HG02588 (cell line): ENCODE data around the gene LRRFIP2.
"Not testable (repeated sequence)": the region's sequence is repeated elsewhere in the genome, so short reads cannot be mapped to it uniquely, and the experiment has no call there.

ENCODE experiments used
- ATAC-seq: cut with Tn5 transposase; IDR thresholded peaks from one replicate; pipeline ENCODE4 v1.9.1; 2021; ENCODE audit warnings: mild to moderate bottlenecking, moderate library complexity; ENCODE audit not compliant: unreplicated experiment

LRRFIP2 gene

DNA sequence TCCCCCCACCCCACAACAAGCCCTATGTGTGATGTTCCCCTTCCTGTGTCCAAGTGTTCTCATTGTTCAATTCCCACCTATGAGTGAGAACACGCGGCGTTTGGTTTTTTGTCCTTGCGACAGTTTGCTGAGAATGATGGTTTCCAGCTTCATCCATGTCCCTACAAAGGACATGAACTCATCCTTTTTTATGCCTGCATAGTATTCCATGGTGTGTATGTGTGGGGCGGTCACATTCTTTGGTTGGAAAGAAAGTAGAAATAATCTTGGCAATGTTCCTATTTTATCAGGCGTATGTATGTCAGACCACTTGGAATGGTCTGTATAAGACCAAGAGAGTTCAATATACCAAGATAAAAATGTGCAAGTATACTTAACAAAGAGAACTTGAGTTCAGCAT is 52.3 kb downstream of the LRRFIP2 start:
- ATAC-seq = not testable (repeated sequence)

DNA sequence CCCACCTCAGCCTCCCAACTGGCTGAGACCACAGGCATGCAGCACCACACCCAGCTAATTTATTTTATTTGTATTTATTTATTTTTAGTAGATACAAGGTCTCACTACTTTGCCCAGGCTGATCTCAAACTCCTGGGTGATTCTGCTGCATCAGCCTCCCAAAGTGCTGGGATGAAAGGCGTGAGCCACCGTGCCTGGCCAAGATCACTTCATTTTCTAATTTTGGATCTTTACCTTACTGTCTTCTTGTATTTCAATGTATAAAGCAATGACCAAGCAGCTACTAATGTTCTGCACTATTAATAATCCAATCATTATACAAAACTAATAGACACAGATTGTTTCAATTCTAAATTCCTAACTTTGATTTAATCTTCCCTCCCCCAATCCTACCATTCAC is 56.2 kb downstream of the LRRFIP2 start:
- no peak for ATAC-seq

DNA sequence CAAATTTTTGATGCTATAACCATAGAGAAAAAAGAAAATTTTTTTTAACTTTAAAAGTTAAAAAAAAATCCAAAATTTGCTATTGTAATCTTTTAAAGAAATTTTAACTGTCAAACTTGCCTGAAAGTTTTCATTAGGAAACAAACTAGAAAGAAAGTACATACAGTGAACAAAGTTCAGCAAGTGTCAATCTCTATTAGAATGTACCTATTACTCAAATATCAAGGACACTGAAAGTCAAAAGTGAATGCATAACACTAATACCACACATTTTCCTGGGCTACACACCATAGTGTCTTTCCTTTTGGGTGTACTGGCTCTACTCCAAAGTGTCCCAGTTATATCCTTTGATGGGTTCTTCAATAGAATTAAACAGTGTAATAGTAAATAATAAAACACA is 56.8 kb downstream of the LRRFIP2 start:
- no peak for ATAC-seq

DNA sequence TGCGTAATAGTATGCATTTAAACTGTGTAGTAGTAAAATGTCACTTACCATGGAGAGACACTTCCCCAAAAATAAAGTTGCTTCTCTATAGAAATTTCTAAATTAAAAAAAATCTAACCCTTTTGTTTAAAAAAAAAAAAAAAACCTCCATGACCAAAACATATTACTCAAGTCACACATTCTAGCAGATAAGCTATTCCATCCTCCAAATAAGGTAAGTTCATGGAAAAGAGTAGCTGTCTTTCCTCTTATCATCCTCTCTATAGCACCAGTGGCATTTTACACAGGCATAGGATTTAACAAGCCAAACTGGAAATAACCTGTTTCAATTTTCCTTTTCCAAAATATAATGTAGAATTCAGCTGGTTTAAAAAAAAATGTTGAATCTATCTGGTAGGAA is 57.4 kb downstream of the LRRFIP2 start:
- ATAC-seq = no peak

DNA sequence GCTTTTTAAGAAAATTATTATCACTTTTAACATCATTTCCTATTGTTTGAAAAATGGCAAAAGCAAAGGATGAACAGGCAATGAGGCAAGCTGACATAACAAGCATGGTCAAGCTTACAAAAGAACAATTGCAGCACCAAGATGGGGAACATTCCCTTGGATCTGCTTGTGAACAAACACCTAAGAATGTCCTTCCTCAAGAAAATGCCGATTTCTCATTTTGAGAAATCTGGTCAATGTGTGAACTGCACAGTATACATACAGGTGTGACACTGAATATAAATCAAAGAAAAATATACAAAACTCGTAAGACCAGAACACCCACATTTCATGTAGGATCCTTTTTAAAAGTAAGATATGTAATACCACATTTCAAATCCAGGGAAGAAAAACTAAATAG is 58.9 kb downstream of the LRRFIP2 start:
- no peak for ATAC-seq

DNA sequence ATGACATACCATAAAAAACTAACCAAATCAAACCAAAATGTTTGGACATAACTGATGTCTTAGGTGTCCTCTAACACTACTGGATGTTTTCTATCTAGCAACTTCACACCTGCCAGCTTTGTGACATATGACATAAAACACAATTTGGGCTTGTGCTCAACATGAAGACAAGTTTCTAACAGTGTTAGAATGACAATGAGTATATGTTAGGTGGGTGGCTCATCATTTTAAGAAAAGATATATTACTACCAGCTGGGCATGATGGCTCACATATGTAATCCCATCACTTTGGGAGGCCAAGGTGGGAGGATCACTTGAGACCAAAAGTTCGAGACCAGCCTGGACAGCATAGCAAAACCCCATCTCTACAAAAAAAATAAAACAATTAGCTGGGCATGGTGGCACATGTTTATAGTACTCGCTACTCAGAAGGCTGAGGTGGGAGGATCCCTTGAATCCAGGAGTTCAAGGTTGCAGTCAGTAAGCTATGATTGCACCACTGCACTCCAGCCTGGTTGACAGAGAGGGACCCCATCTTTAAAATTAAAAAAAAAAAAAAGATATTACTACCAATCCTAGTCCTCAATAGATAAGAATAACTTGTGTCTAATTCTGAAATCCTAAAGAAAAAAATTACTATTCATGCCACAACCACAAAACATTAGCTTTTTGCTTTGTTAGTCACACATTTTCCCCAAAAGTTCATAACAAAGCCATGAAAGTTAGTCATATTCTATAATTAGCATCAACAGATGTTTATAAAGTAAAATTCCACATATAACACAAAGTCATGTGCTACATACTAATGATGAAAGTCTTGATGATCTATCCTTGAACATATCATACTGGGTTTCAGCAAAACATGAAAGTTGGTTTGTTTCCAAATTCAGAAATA is 59.9 kb downstream of the LRRFIP2 start:
- ATAC-seq = no peak

DNA sequence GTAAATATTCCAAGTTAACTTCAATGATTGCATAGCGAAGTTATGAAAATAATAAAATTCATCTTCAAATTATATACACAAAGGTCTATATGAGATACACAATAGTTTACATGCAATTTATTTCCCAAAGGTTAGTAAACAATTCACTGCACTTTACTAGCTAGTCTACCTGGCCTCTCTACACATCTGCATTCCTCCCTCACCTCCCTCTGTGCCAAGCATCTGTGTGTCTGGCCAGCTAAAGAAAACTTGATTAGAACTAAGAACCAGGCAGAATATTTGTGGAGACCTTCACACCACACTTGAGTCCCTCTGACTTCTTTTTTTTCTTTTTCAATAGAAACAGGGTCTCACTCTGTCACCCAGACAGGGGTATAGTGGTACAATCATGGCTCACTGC is 61.4 kb downstream of the LRRFIP2 start:
- ATAC-seq = no peak

DNA sequence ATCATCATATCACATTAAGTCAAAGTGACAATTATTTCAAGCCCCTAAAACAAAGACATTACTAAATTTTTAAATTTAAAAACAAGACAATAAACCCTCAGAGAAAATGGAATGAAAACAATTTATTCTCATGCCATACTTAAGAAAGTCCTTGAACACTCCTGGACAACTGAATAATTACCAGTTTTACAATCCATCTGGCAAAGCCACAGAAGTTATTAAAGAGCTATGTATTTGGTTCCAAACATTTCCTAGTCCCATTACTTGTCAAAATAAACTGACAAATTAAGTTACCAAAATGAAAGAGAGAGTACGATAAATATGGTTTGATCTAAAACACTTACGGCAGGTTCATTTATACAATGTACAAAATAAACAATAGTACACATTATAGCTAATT is 63.2 kb downstream of the LRRFIP2 start:
- ATAC-seq = no peak

DNA sequence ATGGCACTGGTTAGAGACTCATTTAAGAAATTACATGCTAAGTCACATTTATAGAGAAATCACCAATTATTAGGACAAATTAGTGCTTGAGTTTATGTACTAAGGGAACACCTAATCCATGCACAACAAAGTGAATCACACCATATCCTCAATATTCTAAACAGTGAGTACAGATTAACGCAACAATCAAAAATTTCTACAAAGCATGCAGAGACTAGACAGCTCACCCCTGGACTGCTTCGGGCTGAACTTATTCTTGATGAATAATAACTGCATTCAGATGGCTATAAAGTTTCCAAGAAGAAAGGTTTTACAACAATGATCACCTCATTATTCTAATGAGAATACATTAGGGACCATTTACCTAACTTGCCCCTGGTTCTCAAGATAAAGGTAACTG is 66.5 kb downstream of the LRRFIP2 start:
- no peak for ATAC-seq

DNA sequence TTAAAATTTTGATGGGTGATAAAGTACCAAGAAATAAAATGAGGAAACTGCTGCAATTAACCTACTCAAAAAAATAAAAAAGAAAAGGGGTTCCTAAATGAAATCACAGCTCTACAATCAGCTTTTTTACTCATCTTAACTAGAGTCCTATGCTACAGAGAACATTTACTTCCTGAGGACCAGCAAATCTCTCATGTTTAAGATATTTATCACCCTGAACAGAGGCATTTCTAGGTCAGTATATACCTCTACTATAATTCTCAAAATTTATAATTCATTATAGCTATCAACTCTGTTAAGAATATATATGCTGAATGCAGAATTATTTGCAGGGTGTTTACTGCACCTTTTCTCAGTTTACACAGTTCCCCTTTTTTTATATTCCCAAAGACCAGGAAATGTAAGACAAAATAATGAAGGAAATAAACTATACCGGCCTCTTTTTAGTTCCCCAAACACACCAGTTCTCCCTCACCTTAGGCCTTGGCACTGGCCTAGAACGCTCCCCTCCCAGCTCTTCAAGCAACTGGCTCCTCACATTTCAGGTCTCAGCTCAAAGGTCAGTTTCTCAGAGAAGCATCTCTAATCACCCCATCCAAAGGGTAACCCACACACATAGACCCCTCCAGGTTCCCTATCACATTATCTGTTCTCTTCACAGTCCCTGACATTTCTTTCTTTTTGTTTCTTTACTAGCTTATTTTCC is 71.1 kb downstream of the LRRFIP2 start:
- no peak for ATAC-seq

DNA sequence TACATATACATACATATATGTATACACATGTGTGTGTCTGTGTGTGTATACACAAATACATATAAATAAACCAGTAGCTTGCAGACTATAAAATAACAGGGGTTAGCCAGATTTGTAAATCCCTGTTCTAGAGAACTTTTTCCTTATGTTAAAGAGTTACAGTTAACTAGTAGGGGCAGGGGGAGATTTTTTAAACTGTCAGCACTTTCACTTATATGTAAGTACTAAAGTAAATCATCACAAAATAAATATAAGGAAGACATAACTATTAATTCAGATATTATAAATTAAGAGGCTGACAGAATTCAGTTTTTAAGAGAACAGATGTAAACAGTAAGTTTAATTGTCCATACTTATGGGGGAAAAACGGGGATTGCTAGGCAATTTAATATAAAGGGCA is 74.0 kb downstream of the LRRFIP2 start:
- ATAC-seq = no peak

DNA sequence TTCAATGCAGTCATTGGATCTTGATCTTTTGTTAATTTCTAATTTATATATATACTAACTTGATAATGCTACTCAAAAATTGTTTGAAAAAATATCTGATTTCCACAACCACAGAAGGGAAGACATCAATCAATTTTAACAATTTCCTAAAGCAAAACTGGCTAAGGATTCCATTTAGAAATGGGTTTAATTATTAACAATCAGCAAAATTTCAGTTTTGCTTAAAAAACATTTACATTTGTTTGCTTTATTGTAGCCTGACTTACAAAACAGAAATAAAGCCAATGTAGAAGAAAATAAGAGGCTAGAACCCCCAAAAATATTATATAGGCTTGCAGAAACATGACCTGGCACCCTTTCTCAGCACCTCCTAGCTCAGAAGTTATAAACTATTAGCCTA is 74.9 kb downstream of the LRRFIP2 start:
- ATAC-seq = no peak

DNA sequence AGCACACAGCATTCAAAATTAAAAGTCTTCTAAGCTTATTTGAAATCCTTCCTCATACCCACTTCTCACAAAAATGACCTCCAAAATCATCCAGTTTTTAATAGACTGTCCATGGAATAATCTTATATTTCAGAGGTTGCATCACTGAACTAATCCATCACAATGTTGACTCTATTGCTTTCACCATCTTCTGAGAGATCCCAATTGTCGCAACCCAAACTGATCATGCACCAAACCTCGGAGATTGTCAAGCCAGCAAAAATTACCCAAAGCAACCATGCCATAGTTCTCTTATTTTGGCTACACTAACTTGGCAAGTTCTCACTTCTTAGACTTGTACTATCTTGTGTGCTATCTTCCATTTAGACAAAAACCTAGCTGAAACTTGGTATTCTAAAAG is 75.5 kb downstream of the LRRFIP2 start:
- no peak for ATAC-seq

DNA sequence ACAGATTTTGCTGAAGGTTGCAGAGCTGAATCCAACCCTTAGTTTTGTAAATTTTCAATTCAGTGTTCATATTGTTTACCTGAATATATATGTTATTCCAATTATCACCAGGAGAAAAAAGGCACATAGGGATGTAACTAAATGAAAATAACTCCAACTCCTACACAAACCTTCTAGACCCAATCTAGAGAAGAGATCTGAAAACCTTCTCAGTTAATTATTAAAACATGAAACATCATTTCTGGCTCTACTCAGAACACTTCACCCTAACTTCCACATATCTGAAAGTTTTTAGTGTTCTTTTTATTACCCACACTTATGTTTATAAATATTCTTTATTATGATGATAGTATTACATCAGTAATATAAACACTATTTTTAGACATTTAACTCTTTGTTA is 76.6 kb downstream of the LRRFIP2 start:
- ATAC-seq = no peak

DNA sequence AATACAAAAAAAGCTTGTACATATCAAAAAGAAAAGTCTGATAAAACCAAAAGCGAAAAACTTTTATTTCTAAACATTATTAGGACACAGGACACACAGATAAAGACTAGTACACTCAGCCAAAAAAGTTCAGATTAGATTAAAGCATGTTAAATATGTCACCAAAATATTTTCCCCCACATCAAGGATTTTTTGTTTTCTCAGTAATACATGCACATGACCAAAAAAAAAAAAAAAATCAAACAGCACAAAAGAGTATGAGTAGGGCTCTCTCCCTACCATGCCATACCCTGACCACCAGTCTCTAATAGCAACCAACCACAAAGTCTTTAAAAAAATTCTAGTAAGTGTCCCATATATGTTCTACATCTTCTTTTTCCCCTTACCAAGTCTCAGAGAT is 77.4 kb downstream of the LRRFIP2 start:
- ATAC-seq = no peak

DNA sequence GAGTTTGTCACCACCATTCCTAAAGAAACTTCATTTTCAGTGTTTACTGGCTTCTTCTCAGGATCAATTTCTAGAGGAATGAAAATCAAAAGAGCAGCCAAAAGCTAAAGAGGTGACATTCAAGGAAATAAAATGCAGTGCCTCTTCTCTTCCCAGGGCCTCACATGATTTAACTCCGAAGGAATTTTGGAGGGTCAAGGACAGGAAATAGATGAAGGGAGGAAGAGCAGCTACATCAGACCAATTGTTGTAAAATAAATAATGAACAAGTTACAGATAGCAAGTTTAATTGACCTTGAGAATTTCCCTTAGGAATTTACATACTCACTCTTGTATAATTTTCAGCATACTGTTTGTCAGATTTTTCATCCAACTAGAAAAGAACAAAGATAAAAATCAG is 78.1 kb downstream of the LRRFIP2 start:
- no peak for ATAC-seq

DNA sequence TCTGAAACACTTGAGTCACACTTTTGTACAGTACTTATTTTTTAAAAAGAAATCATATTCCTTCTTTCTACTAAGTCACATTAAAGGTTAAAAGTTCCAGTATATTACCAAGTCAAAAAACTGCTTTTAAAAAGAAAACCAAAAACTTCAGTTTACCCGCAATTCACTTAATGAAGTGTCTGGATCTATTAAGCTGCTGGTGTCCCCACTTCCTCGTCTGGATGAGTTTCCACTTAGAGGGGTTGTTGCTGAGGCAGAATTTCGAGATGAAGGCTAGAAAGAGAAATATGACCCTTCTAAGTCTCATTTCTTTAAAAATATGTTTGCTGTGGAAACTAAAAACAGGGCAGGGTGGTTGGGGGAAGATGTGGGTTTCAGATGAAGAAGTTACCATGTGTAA is 79.7 kb downstream of the LRRFIP2 start:
- no peak for ATAC-seq

DNA sequence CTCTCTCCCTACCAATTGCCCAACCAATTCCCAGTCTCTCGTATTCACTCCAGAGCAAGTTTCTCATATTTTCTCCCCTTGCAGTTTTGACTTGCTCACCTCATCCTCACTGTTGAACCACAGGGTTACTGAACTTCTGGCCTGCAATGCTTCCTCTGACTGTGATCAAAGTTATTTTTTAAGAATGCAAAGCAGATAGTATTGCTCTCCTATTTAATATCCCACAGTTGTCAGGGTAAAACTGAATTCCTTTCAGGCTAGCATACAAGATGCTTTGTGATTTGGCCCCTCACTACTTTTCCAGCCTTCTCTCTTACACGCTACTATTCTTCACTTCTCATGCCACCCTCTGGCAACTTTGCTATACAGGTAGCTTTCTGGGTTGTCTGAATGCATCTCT is 80.9 kb downstream of the LRRFIP2 start:
- no peak for ATAC-seq

DNA sequence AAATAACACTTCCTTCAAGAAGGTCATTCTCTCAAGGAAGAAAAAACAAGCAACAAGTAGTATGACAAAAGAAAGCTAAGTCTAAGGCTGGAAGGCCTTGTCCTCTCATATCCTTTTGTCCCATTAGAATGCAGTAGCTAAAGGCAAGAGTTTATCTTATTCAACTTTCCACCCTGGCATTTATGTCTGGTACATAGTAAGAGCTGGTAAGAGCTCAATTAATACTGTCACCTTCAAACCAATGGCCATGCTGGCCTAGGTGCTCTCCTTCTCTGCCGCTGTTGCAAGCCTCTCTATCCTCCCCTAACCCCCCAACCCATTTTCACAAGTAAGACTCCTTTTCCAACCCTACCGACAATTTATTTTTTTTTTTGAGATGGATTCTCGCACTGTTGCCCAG is 81.9 kb downstream of the LRRFIP2 start:
- no peak for ATAC-seq

DNA sequence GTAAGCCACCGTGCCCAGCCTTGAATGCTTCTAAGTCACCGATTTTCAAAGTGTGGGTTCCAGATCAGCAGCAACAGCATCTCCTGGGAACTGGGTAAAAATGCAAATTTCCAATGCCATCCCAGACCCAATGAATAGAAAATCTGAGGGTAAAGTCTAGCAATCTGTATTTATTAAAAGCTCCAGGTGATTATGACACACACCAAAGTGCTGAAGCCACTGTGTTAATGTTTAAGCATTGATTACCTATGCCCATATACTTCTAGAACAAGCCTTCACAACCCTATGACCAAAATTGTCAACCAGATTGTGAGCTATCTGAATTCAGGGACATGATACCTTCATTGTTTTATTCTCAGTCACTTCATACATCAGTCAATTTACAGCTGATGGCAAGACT is 86.5 kb downstream of the LRRFIP2 start:
- ATAC-seq = no peak

DNA sequence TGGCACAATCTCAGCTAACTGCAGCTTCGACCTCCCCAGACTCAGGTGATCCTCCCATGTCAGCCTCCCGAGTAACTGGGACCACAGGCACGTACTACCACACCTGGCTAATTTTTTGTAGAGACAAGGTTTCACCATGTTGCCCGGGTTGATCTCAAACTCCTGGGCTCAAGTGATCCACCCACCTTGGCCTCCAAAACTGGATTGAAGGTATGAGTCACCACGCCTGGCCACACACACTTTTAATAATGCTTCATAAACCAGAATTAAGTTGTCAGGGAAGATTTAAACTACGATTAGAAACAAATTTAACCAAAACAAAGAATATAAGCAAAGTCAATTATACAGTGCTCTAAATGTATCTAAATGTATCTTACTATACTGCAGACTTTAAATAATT is 87.5 kb downstream of the LRRFIP2 start:
- ATAC-seq = no peak

DNA sequence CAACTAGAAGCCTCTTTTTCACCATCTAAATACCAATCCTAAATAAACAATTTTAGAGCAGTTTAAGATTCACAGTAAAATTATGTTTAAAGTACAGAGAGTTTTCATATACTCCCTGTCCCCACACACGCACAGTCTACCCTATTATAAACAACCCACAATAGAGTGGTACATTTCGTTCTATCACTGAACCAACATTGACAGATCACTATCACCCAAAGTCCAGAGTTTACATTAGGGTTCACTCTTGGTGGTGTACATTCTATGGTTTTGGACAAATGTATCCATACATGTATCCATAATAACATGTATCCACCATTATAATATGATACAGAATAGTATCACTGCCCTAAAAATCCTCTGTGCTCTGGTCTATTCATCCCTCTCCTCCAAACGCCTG is 92.1 kb downstream of the LRRFIP2 start:
- no peak for ATAC-seq
